Measurements from ENCODE around the gene KHSRP. TPM values are rescaled to one million over a fixed set of nuclear protein-coding genes. Genes with fewer than 3 reads are reported as not detected.

Gene KHSRP
- total and polyA plus RNA-seq, 2 of the 13 experiments (the other 11 are each of a cell fraction or from before 2014, with no cell fraction given) = 72.1 to 129 TPM

DNA sequence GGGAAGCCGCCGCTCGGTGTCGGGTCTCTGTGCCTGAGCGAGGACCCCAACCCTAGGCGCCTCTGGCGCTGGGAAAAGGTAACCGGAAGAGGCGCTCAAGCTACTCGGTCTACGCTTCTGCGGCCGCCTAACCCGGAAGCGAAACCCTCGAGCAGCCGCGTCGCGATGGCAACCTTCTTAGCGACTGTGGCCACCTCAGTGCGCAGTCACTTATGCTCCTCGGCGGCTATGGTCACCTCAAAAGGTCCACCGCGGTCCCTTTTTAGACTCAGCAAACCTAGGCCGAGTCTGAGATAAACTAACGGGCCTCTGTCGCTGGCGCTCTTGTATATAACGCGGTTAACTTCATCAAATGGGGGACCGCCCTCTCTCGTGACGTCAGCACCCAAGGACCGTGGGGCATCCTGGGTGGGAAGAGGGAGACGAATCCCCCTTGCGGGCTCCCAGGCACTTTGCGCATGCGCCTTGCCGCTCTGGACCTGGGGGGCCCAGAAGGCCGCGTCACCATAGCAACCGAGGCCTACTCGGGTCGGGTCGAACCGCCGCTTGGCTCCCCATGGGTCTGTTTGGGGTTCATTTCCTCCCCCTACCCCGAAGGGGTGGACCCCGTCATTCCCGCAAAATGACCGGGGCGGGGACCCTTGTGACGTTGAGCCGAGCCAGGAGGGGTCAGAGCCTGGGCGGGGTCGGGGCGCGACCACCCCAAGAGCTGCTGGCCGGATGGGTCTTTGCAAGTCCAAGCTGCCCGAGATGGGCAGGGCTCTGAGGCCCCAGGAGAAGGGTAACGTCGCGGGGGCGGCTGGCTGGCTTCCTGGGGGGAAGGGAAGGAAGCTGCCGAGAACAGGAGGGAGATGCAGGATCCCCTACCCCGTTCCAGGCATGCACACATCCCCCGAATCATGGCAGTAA lies 31.3 kb downstream of the KHSRP start, which contains the start of gene GTF2F1 (continued):
- TF ChIP-seq, protein P1, sequence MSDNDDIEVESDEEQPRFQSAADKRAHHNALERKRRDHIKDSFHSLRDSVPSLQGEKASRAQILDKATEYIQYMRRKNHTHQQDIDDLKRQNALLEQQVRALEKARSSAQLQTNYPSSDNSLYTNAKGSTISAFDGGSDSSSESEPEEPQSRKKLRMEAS (IDR thresholded peaks at IDR 0.05) = peak; percentile 59; the same call in 1 of the 2 replicates
- TF ChIP-seq, protein P2, sequence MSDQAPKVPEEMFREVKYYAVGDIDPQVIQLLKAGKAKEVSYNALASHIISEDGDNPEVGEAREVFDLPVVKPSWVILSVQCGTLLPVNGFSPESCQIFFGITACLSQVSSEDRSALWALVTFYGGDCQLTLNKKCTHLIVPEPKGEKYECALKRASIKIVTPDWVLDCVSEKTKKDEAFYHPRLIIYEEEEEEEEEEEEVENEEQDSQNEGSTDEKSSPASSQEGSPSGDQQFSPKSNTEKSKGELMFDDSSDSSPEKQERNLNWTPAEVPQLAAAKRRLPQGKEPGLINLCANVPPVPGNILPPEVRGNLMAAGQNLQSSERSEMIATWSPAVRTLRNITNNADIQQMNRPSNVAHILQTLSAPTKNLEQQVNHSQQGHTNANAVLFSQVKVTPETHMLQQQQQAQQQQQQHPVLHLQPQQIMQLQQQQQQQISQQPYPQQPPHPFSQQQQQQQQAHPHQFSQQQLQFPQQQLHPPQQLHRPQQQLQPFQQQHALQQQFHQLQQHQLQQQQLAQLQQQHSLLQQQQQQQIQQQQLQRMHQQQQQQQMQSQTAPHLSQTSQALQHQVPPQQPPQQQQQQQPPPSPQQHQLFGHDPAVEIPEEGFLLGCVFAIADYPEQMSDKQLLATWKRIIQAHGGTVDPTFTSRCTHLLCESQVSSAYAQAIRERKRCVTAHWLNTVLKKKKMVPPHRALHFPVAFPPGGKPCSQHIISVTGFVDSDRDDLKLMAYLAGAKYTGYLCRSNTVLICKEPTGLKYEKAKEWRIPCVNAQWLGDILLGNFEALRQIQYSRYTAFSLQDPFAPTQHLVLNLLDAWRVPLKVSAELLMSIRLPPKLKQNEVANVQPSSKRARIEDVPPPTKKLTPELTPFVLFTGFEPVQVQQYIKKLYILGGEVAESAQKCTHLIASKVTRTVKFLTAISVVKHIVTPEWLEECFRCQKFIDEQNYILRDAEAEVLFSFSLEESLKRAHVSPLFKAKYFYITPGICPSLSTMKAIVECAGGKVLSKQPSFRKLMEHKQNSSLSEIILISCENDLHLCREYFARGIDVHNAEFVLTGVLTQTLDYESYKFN (CRISPR knock-in tag; conservative IDR thresholded peaks at IDR 0.05) = no peak; the same call in 1 of the 2 replicates
- no peak for TF ChIP-seq ZNF260 (CRISPR knock-in tag; IDR thresholded peaks at IDR 0.05; ENCODE audit: borderline replicate concordance, low read depth)
- TF ChIP-seq, protein P3, sequence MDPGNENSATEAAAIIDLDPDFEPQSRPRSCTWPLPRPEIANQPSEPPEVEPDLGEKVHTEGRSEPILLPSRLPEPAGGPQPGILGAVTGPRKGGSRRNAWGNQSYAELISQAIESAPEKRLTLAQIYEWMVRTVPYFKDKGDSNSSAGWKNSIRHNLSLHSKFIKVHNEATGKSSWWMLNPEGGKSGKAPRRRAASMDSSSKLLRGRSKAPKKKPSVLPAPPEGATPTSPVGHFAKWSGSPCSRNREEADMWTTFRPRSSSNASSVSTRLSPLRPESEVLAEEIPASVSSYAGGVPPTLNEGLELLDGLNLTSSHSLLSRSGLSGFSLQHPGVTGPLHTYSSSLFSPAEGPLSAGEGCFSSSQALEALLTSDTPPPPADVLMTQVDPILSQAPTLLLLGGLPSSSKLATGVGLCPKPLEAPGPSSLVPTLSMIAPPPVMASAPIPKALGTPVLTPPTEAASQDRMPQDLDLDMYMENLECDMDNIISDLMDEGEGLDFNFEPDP (CRISPR knock-in tag; conservative IDR thresholded peaks at IDR 0.05) = no peak
- TF ChIP-seq, protein P4, sequence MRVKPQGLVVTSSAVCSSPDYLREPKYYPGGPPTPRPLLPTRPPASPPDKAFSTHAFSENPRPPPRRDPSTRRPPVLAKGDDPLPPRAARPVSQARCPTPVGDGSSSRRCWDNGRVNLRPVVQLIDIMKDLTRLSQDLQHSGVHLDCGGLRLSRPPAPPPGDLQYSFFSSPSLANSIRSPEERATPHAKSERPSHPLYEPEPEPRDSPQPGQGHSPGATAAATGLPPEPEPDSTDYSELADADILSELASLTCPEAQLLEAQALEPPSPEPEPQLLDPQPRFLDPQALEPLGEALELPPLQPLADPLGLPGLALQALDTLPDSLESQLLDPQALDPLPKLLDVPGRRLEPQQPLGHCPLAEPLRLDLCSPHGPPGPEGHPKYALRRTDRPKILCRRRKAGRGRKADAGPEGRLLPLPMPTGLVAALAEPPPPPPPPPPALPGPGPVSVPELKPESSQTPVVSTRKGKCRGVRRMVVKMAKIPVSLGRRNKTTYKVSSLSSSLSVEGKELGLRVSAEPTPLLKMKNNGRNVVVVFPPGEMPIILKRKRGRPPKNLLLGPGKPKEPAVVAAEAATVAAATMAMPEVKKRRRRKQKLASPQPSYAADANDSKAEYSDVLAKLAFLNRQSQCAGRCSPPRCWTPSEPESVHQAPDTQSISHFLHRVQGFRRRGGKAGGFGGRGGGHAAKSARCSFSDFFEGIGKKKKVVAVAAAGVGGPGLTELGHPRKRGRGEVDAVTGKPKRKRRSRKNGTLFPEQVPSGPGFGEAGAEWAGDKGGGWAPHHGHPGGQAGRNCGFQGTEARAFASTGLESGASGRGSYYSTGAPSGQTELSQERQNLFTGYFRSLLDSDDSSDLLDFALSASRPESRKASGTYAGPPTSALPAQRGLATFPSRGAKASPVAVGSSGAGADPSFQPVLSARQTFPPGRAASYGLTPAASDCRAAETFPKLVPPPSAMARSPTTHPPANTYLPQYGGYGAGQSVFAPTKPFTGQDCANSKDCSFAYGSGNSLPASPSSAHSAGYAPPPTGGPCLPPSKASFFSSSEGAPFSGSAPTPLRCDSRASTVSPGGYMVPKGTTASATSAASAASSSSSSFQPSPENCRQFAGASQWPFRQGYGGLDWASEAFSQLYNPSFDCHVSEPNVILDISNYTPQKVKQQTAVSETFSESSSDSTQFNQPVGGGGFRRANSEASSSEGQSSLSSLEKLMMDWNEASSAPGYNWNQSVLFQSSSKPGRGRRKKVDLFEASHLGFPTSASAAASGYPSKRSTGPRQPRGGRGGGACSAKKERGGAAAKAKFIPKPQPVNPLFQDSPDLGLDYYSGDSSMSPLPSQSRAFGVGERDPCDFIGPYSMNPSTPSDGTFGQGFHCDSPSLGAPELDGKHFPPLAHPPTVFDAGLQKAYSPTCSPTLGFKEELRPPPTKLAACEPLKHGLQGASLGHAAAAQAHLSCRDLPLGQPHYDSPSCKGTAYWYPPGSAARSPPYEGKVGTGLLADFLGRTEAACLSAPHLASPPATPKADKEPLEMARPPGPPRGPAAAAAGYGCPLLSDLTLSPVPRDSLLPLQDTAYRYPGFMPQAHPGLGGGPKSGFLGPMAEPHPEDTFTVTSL (CRISPR knock-in tag; IDR thresholded peaks at IDR 0.05; ENCODE audit: borderline replicate concordance) = no peak; the same call in 1 of the 2 replicates
- no peak for TF ChIP-seq NCOA1 (CRISPR knock-in tag; IDR thresholded peaks at IDR 0.05)
- no peak for TF ChIP-seq ZNF75D (CRISPR knock-in tag; IDR thresholded peaks at IDR 0.05; ENCODE audit: borderline replicate concordance)
- TF ChIP-seq, protein P5, sequence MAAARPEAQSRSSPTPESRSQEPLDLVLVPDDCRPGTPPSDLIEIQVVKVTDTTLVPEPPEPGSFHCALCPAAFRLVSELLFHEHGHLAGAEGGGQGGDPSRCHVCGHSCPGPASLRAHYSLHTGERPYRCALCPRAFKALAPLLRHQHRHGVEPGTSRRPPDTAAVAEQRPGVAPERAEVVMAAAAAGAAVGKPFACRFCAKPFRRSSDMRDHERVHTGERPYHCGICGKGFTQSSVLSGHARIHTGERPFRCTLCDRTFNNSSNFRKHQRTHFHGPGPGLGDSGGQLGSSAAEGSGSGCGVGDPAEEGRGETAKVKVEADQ (CRISPR knock-in tag; IDR thresholded peaks at IDR 0.05; ENCODE audit: borderline replicate concordance) = no peak
- no peak for TF ChIP-seq FOXP1 (IDR thresholded peaks at IDR 0.05)
- TF ChIP-seq FOXP1 (CRISPR knock-in tag; IDR thresholded peaks at IDR 0.05) = no peak
- no peak; the same call in 1 of the 2 replicates for TF ChIP-seq MEIS1 (CRISPR knock-in tag; IDR thresholded peaks at IDR 0.05; ENCODE audit: borderline replicate concordance)
- TF ChIP-seq MIER2 (CRISPR knock-in tag; IDR thresholded peaks at IDR 0.05) = no peak
- no peak for TF ChIP-seq BRD4 (CRISPR knock-in tag; IDR thresholded peaks at IDR 0.05)
- no peak for TF ChIP-seq EHMT2 (IDR thresholded peaks at IDR 0.05; ENCODE audit: borderline replicate concordance, low read depth, low read length)
- TF ChIP-seq GATA4 (IDR thresholded peaks at IDR 0.05; ENCODE audit: borderline replicate concordance, low read depth) = no peak
- no peak for TF ChIP-seq SNRNP70 (IDR thresholded peaks at IDR 0.05; ENCODE audit: low read depth, low read length)
- TF ChIP-seq ZNF891 (CRISPR knock-in tag; IDR thresholded peaks at IDR 0.05) = 0 out of 2 replicates have a peak, but pooled peaks have one; percentile 53
